22Rv1 (cell line): ENCODE measurements around the gene PARP6.
A peak's percentile ranks its signal among the peaks of the same experiment; 100 is the strongest.

Source experiments
- H3K27ac ChIP-seq: fragments of 450-650 bp; 2 replicates; pipeline ENCODE4 v1.5.1; 2017
- ZFX ChIP-seq: fragments of 450-650 bp; IDR thresholded peaks from 2 replicates; pipeline ENCODE4 v1.6.1; 2017; ENCODE audit warnings: antibody characterized with exemption, borderline replicate concordance
- TF ChIP-seq, protein P1 (sequence below): fragments of 450-650 bp; IDR thresholded peaks from 2 replicates; pipeline ENCODE4 v1.5.1; 2017; ENCODE audit warnings: mild to moderate bottlenecking

The PARP6 gene

DNA sequence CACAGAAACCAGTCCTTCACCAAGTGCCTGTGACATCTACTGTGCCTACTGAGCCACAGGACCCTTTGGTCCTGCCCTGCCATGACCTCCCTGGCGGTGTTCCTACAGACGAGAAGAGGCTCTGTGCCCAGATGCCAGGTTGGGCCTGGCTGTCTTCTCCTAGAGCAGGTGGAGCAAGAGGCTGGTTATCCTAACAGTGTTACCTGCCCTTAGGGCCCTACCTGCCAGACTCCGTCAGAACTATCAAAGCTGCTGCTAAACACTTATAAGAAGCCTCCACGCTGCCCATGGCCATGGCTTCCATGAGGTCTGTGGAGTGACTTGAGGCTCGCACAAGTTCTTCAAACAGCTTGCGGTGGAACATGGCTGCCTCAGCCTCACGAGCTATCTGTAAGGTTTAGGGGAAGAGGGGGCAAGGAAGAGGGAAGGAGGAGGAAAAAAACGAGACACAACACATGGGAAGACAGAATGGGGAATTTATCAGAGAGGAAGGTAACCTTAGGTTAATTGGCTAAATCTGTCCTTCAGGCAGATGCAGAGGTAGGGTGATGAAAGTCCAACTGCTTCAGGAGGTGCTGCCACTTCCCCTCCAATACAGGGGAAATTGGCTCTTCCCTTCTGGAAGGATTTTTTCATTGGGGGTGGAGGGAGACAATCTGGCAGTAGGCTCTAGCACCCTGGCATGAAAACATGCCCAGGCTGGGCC, 69.4 kb downstream of the PARP6 start:
- H3K27ac ChIP-seq, result peak overlapping the region; percentile 4; the same call in 1 of the 2 replicates
- TF ChIP-seq, protein P1, sequence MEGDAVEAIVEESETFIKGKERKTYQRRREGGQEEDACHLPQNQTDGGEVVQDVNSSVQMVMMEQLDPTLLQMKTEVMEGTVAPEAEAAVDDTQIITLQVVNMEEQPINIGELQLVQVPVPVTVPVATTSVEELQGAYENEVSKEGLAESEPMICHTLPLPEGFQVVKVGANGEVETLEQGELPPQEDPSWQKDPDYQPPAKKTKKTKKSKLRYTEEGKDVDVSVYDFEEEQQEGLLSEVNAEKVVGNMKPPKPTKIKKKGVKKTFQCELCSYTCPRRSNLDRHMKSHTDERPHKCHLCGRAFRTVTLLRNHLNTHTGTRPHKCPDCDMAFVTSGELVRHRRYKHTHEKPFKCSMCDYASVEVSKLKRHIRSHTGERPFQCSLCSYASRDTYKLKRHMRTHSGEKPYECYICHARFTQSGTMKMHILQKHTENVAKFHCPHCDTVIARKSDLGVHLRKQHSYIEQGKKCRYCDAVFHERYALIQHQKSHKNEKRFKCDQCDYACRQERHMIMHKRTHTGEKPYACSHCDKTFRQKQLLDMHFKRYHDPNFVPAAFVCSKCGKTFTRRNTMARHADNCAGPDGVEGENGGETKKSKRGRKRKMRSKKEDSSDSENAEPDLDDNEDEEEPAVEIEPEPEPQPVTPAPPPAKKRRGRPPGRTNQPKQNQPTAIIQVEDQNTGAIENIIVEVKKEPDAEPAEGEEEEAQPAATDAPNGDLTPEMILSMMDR, result no peak
- no peak for TF ChIP-seq ZFX

DNA sequence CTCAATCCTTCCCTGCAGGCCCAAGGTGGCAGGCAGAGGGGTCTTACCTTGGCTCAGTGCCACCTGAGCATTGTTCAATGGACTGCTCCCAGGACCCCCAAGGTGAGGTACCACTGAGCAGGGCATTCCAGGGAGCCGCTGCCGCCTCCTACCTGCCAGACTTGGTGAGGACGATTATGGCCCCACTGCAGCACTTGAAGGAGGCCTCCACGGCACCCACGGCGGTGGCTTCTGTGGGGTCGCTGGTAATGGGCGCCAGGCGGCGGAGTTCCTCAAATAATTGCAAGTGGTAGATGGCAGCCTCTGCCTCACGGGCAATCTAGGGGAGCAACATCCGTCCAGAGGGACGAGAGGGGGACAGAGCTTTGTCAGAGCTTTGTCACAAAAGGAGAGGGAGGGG, 70.1 kb downstream of the PARP6 start:
- TF ChIP-seq, protein P1, result no peak
- no peak for TF ChIP-seq ZFX
- no peak overlapping the region for H3K27ac ChIP-seq

DNA sequence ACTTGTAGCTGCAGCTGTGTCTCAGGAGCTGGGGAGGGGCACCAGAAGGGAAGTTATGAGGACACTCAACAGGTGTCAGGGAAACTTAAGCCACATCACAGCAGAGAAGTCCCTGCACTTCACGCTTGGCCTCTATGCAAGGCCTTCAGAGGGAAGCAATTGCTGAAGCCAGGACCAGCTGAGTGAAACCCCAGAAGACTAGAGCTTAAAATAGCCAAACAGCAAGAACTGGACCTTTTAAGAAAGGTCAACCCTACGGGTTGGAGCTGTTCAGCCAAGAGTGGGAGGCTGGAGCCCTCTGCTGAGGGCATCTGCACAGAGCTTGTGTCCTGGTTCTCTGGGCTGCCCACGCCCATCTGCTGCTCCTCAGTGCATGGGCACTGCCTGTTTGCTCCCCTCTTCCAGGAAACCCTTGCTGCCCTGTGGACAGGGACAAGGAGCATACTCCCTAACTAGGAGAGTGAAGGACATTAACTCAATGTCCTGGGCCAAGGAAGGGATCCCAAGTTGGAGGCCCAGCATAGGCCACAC, 70.9 kb downstream of the PARP6 start:
- TF ChIP-seq, protein P1, result no peak
- no peak for TF ChIP-seq ZFX

DNA sequence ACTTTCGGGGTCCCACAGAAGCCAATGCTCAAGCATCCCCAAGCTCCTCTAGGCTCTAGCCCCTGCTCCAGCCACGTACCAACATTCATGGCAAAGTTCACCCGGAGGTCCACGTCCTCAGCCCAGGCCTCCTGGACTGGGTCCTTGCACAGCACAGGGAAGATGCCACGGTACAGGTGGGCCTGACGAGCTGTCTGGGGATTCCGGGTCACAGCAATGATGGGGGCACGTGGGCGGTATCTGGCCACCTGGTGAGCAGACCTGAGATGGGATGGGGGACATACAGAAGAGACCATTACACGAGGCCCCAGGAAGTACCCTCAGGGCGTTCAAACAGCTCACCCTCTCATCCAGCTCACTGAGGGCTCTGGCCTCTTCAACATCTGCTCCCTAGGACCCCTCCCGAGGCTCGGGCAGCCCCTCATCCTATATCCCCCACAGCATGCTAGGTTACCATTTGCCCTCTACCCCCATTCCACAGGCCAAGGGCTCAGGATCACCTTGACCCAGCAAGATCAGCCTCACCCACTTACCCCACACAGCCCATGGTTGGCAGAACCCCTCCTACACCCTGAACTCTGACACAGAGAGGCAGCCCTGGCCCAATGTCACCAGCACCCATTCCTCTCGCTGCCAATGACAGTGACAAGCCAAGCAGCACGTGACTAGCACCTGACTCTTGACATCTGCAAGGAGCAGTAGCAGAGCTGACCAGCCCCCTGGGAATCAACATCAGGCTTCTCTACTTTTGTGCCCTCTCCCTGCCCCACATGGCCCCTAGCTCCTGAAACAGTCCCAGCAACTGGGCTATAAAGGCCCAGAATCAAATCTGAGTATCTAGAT, 71.7 kb downstream of the PARP6 start:
- H3K27ac ChIP-seq, result peak overlapping the region; percentile 33
- TF ChIP-seq, protein P1, result no peak
- TF ChIP-seq ZFX, result no peak

More for the DNA sequence above, 70.9 kb downstream of the PARP6 start:
- peak overlapping the region; percentile 20; the same call in 1 of the 2 replicates for H3K27ac ChIP-seq

DNA sequence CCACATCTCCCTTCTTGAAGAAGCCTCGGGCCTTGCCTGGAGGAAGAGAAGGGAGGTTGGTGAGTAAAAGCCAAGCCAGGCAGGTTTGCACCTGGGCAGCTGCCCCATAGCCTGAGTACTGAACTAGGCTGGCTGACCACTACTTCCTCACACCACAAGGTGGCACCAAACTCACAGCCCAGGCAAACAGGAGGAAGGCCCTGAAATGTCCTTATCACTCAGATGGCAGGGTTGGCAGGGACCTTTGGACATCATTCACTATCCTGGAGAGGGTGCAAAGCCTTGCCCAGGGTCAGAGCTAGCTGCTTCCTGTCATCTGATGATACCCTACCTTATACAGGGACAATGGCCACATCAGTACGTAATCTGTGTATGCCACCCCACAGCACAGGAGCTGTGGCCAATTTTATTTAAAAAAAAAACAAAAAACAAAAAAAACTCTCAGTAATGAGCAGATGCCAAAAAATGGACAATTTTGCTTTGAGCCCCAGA, 72.6 kb downstream of the PARP6 start:
- peak overlapping the region; percentile 33; the same call in 1 of the 2 replicates for H3K27ac ChIP-seq
- TF ChIP-seq, protein P1, result peak; percentile 94
- TF ChIP-seq ZFX, result no peak

DNA sequence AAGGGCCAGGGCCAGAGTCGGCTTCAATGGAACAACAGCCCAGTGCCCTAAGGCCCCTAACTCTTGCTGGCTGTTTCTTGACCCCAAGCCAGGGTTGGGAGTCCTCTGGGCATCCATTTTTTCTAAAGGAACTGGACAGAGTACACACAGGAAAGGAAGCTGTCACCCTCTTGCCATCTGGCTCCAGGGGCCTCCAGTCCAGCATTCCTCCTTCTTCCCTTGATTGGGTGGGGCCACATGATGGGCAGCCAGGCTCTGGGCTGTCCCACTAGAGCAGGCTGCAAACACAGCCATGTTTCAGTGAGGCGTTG, 73.2 kb downstream of the PARP6 start:
- no peak overlapping the region for H3K27ac ChIP-seq

More for the DNA sequence above, 73.2 kb downstream of the PARP6 start:
- TF ChIP-seq ZFX, result no peak
- TF ChIP-seq, protein P1, result no peak
